DOHH2 (cell line): ENCODE data around the gene F2R.

Experiments
- EZH2phosphoT487 ChIP-seq: fragments of 200-600 bp; sonication (generic); IDR thresholded peaks from 2 replicates; pipeline ENCODE4 v1.6.1; 2017; ENCODE audit warnings: borderline replicate concordance, mild to moderate bottlenecking, antibody characterized with exemption, low read length, moderate library complexity, mixed read lengths
- TF ChIP-seq, protein P1 (sequence below): fragments of 200-600 bp; sonication (generic); IDR thresholded peaks from one replicate; pipeline ENCODE4 v1.5.1; 2014; ENCODE audit warnings: antibody characterized with exemption, mild to moderate bottlenecking, low read depth, low read length; ENCODE audit not compliant: poor library complexity, severe bottlenecking

DNA sequence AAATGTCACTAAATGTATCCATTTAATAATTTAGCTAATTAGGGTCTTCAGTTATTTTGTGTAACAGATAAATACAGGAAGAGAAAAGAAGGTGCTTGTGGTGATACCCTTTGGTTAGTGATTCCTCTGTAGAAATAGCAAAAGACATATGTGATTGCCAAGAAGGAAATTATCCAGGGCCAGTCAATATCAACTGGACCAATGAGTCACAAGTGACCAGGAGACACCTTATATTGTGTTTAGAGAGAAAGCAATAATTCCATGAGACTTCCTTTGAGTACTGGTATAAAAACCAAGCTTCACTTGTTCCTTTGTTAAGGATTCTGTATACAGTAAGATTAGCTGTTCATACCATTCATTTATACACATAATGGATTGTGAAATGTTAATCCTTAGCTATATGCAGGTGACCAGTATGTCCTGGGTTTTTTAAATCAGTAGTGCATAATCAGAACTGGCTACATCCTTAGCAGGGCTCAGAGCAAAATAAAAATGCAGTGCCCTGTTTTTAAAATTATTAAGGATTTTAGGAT is 11.7 kb upstream of the F2R start:
- TF ChIP-seq, protein P1, sequence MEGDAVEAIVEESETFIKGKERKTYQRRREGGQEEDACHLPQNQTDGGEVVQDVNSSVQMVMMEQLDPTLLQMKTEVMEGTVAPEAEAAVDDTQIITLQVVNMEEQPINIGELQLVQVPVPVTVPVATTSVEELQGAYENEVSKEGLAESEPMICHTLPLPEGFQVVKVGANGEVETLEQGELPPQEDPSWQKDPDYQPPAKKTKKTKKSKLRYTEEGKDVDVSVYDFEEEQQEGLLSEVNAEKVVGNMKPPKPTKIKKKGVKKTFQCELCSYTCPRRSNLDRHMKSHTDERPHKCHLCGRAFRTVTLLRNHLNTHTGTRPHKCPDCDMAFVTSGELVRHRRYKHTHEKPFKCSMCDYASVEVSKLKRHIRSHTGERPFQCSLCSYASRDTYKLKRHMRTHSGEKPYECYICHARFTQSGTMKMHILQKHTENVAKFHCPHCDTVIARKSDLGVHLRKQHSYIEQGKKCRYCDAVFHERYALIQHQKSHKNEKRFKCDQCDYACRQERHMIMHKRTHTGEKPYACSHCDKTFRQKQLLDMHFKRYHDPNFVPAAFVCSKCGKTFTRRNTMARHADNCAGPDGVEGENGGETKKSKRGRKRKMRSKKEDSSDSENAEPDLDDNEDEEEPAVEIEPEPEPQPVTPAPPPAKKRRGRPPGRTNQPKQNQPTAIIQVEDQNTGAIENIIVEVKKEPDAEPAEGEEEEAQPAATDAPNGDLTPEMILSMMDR = no peak
- TF ChIP-seq EZH2phosphoT487 = no peak
